GM19438 (cell line): ENCODE data around the gene TXNRD1.

Experiments
- ATAC-seq: cut with Tn5 transposase; IDR thresholded peaks from one replicate; pipeline ENCODE4 v1.9.1; 2021; ENCODE audit warnings: low read depth; ENCODE audit not compliant: unreplicated experiment

Gene TXNRD1

GRCh38 chr12:104360157-104360556, 144.6 kb downstream of the TXNRD1 start:
- ATAC-seq, result no peak

- no peak for ATAC-seq
These were observed 145.6 kb downstream of the TXNRD1 start for GRCh38 chr12:104360983-104361707.

- ATAC-seq, result no peak
These were observed 150.4 kb downstream of the TXNRD1 start for GRCh38 chr12:104365921-104366410.

GRCh38 chr12:104369708-104370107, 154.1 kb downstream of the TXNRD1 start:
- ATAC-seq, result no peak

GRCh38 chr12:104371043-104371870, 155.7 kb downstream of the TXNRD1 start:
- no peak for ATAC-seq

- ATAC-seq, result no peak
These were observed 156.6 kb downstream of the TXNRD1 start for GRCh38 chr12:104372061-104372720.

- no peak for ATAC-seq
These were observed 157.2 kb downstream of the TXNRD1 start for GRCh38 chr12:104372721-104373335.

GRCh38 chr12:104374071-104374470, 158.5 kb downstream of the TXNRD1 start:
- ATAC-seq, result no peak

GRCh38 chr12:104374806-104375205, 159.2 kb downstream of the TXNRD1 start:
- ATAC-seq, result no peak

GRCh38 chr12:104375775-104376174, 160.2 kb downstream of the TXNRD1 start:
- ATAC-seq, result no peak

- no peak for ATAC-seq
These were observed 161.3 kb downstream of the TXNRD1 start for GRCh38 chr12:104376650-104377513.

GRCh38 chr12:104377514-104377812, 161.9 kb downstream of the TXNRD1 start:
- no peak for ATAC-seq

- ATAC-seq, result no peak
These were observed 162.8 kb downstream of the TXNRD1 start for GRCh38 chr12:104378427-104378826.

GRCh38 chr12:104381341-104381730, 165.8 kb downstream of the TXNRD1 start:
- no peak for ATAC-seq

- ATAC-seq, result no peak
These were observed 166.3 kb downstream of the TXNRD1 start for GRCh38 chr12:104381731-104382480.

- no peak for ATAC-seq
These were observed 168.7 kb downstream of the TXNRD1 start for GRCh38 chr12:104384141-104384880.

- ATAC-seq, result no peak
These were observed 169.9 kb downstream of the TXNRD1 start for GRCh38 chr12:104385510-104385909.

GRCh38 chr12:104386461-104386860, 170.9 kb downstream of the TXNRD1 start:
- no peak for ATAC-seq

- no peak for ATAC-seq
These were observed 171.6 kb downstream of the TXNRD1 start for GRCh38 chr12:104387190-104387589.
